SK-N-MC (cell line): ENCODE measurements around the gene CEP72.

Experiments
- EZH2 ChIP-seq: fragments of 200-600 bp; sonication (generic); IDR thresholded peaks from one replicate; pipeline ENCODE4 v1.6.1; 2017; ENCODE audit warnings: antibody characterized with exemption
- FOXP2 ChIP-seq: optimal IDR thresholded peaks from 2 replicates; pipeline ENCODE3; 2011; ENCODE audit warnings: mild to moderate bottlenecking, moderate library complexity; ENCODE audit not compliant: insufficient read depth; ENCODE audit errors: extremely low read length, control extremely low read depth
- POLR2AphosphoS5 ChIP-seq: IDR thresholded peaks from 2 replicates; pipeline ENCODE4 v1.6.1; 2012; ENCODE audit warnings: mild to moderate bottlenecking, low read depth, low read length, borderline replicate concordance

- TF ChIP-seq EZH2 (no peak), POLR2AphosphoS5 (no peak), FOXP2 (no peak)
Measured at GRCh38 chr5:570446-570845, 41.7 kb upstream of the CEP72 start.
